ENCODE measurements around the gene IRF2. TPM values are rescaled to one million over a fixed set of nuclear protein-coding genes. Genes with fewer than 3 reads are reported as not detected.

Gene IRF2
- total RNA-seq, result 25.5 and 28.1 TPM in 2 replicates

GRCh38 chr4:184474263-184475095 is at the start of gene IRF2:
Gene IRF2 (minus strand): TSS chr4:184474550. CDS start chr4:184429064, 45,486 bp downstream.

Other genes starting within 250 kb of the IRF2 start
- 50.2 and 63.8 TPM in 2 replicates for gene CASP3, start 174.9 kb upstream of the IRF2 start, total RNA-seq
- gene PRIMPOL, start 175.2 kb upstream of the IRF2 start, total RNA-seq, result 11.0 and 16.0 TPM in 2 replicates